GM12872 (cell line): Measurements from ENCODE around the gene MAP3K5.

Source experiments
- TF ChIP-seq, protein P1 (sequence below): IDR thresholded peaks from 3 replicates; pipeline ENCODE4 v1.5.1; 2011; ENCODE audit warnings: low read depth, mild to moderate bottlenecking, low read length, moderate library complexity; ENCODE audit not compliant: insufficient read depth

Gene MAP3K5

DNA sequence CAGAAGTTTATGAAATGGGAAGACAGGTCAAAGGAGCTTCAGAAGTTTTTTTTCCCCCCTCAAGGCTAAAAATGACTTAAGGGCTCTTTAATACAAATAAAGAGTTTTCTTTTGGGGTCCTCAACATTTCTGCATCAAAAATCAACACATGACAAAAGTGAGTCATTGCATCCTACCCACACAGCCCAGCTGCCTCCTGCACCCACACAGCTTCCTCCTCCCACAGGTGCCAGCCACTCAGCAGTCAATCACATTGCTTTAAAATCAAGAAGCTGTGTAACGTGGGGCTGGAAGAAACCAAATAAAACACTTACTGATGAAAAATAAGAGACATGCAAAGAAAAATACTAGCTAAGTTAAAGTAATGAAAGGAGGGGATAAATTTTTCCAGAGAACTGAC lies 68.5 kb downstream of the MAP3K5 start:
- TF ChIP-seq, protein P1, sequence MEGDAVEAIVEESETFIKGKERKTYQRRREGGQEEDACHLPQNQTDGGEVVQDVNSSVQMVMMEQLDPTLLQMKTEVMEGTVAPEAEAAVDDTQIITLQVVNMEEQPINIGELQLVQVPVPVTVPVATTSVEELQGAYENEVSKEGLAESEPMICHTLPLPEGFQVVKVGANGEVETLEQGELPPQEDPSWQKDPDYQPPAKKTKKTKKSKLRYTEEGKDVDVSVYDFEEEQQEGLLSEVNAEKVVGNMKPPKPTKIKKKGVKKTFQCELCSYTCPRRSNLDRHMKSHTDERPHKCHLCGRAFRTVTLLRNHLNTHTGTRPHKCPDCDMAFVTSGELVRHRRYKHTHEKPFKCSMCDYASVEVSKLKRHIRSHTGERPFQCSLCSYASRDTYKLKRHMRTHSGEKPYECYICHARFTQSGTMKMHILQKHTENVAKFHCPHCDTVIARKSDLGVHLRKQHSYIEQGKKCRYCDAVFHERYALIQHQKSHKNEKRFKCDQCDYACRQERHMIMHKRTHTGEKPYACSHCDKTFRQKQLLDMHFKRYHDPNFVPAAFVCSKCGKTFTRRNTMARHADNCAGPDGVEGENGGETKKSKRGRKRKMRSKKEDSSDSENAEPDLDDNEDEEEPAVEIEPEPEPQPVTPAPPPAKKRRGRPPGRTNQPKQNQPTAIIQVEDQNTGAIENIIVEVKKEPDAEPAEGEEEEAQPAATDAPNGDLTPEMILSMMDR = no peak

DNA sequence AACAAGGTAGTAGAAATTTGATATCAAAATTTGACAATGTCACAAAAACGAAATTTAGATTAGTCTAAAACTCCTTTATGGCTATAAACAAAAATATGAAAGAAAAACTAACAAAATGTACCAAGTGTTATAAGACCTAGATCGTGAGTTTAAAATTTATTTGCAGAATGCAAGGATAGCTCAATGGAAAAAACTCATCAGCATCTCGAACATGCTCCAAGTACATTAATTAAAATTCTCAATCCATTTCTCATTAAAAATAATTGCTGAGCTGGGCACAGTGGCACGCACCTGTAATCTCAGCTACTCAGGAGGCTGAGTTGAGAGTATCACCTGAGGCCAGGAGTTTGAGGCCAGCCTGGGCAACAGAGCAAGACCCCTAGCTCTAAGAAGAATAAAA lies 70.8 kb downstream of the MAP3K5 start:
- TF ChIP-seq, protein P1 = no peak

DNA sequence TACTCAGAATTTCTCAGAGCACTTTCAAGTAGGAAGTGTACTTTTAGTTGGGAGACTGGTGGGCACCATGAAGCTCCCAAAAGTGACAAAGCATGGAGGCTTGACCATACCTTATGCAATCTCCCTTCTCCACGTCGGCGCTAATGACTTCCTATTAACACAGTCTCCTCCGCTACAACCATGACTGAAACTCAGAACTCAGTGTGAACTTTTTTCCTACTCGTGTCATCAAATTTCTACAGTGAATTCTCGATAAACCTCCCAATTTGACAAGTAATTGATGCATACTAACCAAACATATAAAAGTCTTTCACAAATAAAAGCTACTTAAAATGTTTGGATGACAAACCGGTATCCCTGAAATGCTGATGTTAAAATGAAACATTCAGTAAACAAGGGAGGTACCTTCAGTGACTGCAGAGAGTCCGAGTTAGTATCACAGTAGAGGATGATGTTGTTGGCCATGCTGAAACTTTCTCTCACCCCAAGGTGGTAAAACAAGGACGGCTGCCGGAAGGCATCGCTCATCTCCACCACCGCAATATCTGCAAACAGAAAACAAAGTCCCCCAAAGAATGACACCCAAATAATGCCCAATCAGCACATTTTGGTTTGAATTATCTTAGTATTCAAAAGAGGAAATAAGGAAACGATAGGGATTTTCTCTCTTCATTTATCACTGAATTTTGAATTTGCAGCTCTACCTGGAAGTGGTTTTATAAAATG lies 72.1 kb downstream of the MAP3K5 start:
- TF ChIP-seq, protein P1 = no peak

DNA sequence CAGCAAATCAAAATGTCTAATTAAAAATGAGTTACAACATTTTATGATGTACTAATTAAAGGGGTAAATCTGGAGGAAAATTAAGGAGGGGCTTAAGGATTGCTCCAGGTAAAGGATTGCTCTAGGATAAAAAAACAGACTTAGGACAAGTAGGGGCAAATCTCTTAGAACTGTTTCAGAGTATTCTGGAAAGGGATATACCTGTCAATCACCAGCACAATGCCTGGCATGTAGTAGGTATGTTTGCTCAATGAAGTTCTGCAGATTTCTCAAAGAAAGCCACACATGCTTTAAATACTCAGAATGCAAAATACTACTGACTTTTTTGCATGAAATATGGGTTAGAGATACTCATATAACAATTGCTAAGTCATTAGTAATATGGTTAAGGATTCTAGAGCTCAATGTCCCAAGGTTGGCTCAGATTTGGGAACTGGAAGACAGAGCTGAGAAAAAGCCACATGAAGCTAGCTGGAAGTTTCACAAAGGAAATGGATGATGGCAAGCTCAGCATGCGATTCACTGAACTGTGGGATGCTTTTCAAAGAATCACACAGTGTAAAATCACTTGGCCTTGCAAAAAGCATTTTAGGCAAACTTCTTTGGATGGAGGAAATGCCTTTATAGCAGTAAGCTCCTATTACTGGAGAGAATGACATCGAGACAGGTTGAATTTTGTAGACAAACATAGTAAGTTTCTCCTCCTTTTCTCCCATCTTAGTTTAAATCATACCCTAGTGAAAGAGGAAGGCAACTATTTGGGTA lies 72.8 kb downstream of the MAP3K5 start:
- TF ChIP-seq, protein P1 = no peak

DNA sequence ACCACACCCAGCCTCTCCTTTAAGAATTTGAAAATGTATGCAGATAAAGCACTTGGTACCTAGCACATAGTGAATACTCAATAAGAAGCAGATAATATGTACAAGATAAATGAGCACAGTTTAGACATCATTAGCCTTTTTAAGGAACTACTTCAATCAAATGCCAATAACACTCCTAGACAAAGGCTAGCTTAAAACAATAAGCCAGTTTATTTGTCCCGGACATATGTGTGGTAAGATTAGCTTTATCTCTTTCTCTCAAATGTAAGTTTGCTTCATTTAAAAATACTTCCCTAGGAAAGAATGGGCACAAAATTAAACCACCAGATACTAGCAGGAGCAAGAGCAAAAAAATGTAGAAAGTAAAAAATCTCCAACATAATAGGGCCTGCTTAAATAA lies 73.8 kb downstream of the MAP3K5 start:
- TF ChIP-seq, protein P1 = no peak

DNA sequence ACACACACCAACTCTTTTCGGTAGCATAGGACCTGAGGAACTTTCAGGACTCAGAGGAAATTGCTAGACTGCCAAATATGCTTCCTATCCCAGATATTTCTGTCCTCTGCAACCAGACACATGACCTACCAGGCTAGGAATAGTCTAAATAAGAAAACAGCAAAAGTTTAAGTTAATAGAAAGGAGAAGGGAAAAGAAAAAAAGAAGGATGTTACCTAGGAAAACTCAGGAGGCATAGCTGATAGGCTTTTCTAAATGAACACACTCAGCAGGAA lies 74.6 kb downstream of the MAP3K5 start:
- TF ChIP-seq, protein P1 = no peak

DNA sequence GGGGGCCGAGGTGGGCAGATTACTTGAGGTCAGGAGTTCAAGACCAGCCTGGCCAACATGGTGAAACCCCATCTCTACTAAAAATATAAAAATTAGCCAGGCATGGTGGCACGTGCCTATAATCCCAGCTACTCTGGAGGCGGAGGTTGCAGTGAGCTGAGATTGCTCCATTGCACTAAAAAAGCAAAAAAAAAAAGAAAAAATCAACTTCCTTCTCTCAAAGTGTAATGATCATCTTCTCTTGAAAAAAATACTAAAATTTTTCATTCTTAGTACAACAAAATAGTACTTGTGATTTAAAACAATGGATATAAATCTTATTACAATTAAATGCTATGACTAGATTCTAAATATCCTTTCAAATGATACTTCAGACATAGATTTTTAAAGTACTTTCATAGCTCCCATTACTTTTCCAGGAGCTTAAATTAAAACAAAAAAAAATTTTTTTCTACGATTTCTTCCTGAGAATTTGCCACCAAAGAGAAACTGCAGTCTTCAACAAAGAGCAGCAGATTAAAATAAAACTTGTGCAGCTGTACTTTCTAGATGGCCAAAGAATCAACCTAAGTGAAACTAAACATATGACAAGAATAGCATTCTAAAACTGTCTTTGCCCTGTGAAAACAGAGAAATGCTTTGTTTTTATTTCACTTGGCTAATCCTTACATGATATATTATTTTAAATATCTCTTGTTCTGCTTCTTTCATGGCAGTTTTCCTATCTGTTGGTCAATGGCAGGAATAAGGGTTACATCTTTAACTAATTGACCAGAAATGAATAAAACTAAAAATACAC lies 75.2 kb downstream of the MAP3K5 start:
- TF ChIP-seq, protein P1 = no peak
